HT1080 (cell line): ENCODE measurements around the gene GUK1. TPM values are rescaled to one million over a fixed set of nuclear protein-coding genes. Genes with fewer than 3 reads are reported as not detected.

Experiments
- small RNA-seq: library from RNA; depleted of rRNA; stranded (forward); fragments of <200 nt; gene quantifications from one replicate; pipeline ENCODE3, GENCODE V24; 2014
- total RNA-seq: library from RNA; depleted of rRNA; stranded (reverse); fragments of >200 nt; shearing (Covaris generic); gene quantifications from 2 replicates; pipeline ENCODE4 v1.2.3, GENCODE V29; 2014; rRNA removed

GUK1 gene
- total RNA-seq, 1 experiment from 2014 or later: 208 TPM

Small RNAs within 50 kb of the gene (small RNA-seq; reads per million reads assigned to genes)
- gene AL359510.1: not detected

Other genes with a start within 250 kb of the GUK1 start
- 0.33 and 0.68 TPM in 2 replicates for gene WNT9A, start 192.3 kb upstream of the GUK1 start, total RNA-seq
- not detected in 2 replicates for gene WNT3A, start 133.3 kb upstream of the GUK1 start, total RNA-seq
- gene ARF1, start 57.6 kb upstream of the GUK1 start, total RNA-seq: 240 and 355 TPM in 2 replicates
- gene C1orf35, start 37.0 kb upstream of the GUK1 start, total RNA-seq: 18.5 and 19.7 TPM in 2 replicates
- gene MRPL55, start 31.0 kb upstream of the GUK1 start, total RNA-seq: 53.8 and 73.2 TPM in 2 replicates
- 0.10 and 0.31 TPM in 2 replicates for gene GJC2, start 9.7 kb downstream of the GUK1 start, total RNA-seq
- gene IBA57, start 25.5 kb downstream of the GUK1 start, total RNA-seq: 6.1 and 8.4 TPM in 2 replicates
- gene OBSCN, start 67.8 kb downstream of the GUK1 start, total RNA-seq: 0.66 and 2.3 TPM in 2 replicates